Gastrocnemius medialis (tissue), 4 donors: ENCODE results near the gene RHEX.

ENCODE experiments used
- POLR2A ChIP-seq, 2 donors: fragments of 450-650 bp; IDR thresholded peaks; one replicate each; pipeline ENCODE4 v1.6.1; 2017; ENCODE audit warnings: antibody characterized with exemption in 2 of 2, mild to moderate bottlenecking in 2 of 2, moderate library complexity in 2 of 2
- TF ChIP-seq, protein P1 (sequence below), 5 experiments: fragments of 450-650 bp in 3 of 5; fragments of 200-600 bp in 2 of 5; sonication (generic) in 2 of 5; IDR thresholded peaks in 4 of 5; conservative IDR thresholded peaks in 1 of 5; 1 replicate in 4 of 5; 2 replicates in 1 of 5; pipeline ENCODE4 v1.5.1; 2016 to 2019; ENCODE audit warnings: antibody characterized with exemption in 5 of 5, mild to moderate bottlenecking in 3 of 5, moderate library complexity in 3 of 5

- TF ChIP-seq, protein P1, sequence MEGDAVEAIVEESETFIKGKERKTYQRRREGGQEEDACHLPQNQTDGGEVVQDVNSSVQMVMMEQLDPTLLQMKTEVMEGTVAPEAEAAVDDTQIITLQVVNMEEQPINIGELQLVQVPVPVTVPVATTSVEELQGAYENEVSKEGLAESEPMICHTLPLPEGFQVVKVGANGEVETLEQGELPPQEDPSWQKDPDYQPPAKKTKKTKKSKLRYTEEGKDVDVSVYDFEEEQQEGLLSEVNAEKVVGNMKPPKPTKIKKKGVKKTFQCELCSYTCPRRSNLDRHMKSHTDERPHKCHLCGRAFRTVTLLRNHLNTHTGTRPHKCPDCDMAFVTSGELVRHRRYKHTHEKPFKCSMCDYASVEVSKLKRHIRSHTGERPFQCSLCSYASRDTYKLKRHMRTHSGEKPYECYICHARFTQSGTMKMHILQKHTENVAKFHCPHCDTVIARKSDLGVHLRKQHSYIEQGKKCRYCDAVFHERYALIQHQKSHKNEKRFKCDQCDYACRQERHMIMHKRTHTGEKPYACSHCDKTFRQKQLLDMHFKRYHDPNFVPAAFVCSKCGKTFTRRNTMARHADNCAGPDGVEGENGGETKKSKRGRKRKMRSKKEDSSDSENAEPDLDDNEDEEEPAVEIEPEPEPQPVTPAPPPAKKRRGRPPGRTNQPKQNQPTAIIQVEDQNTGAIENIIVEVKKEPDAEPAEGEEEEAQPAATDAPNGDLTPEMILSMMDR (IDR thresholded peaks at IDR 0.05 in 4 of 5, conservative IDR thresholded peaks at IDR 0.05 in 1 of 5), result no peak
- TF ChIP-seq POLR2A (IDR thresholded peaks at IDR 0.05), result no peak
These were observed 89.0 kb downstream of the RHEX start for GRCh38 chr1:206142011-206142410.
